Vagina (tissue), 2 donors: ENCODE data around the gene ID3. TPM values are rescaled to one million over a fixed set of nuclear protein-coding genes. Genes with fewer than 3 reads are reported as not detected.

Experiments
- DNase-seq, 2 donors: peaks; one replicate each; pipeline ENCODE4 v3.0.0-alpha.2; 2017; ENCODE audit errors: extremely low spot score in 2 of 2
- H3K27ac ChIP-seq: fragments of 200-600 bp; sonication (generic); one replicate; pipeline ENCODE4 v1.5.1; 2019
- H3K27me3 ChIP-seq: fragments of 200-600 bp; sonication (generic); one replicate; pipeline ENCODE4 v1.5.1; 2019
- H3K36me3 ChIP-seq, 2 donors: fragments of 200-600 bp; sonication (generic); one replicate each; pipeline ENCODE4 v1.5.1; 2017 to 2019
- H3K4me1 ChIP-seq: fragments of 200-600 bp; sonication (generic); one replicate; pipeline ENCODE4 v1.5.1; 2019
- H3K4me3 ChIP-seq, 2 donors: fragments of 200-600 bp; sonication (generic); 1 replicate in 1 of 2; 2 replicates in 1 of 2; pipeline ENCODE4 v1.5.1; 2016 to 2019
- H3K9me3 ChIP-seq: fragments of 200-600 bp; sonication (generic); one replicate; pipeline ENCODE4 v1.5.1; 2019
- CTCF ChIP-seq, 3 experiments: fragments of 450-650 bp in 2 of 3; fragments of 200-600 bp in 1 of 3; sonication (generic) in 1 of 3; IDR thresholded peaks; one replicate each; pipeline ENCODE4 v1.5.1; 2017 to 2019; ENCODE audit warnings: antibody characterized with exemption in 3 of 3, mild to moderate bottlenecking in 2 of 3, moderate library complexity in 2 of 3
- POLR2A ChIP-seq, 2 donors: fragments of 450-650 bp; IDR thresholded peaks; one replicate each; pipeline ENCODE4 v1.6.1; 2017; ENCODE audit warnings: antibody characterized with exemption in 2 of 2, mild to moderate bottlenecking in 2 of 2, moderate library complexity in 2 of 2
- POLR2AphosphoS5 ChIP-seq, 2 donors: sonication (generic); formaldehyde crosslinking; IDR thresholded peaks; one replicate each; pipeline ENCODE4 v1.9.0; 2017; ENCODE audit warnings: antibody characterized with exemption in 2 of 2, mild to moderate bottlenecking in 2 of 2, low read depth in 1 of 2; ENCODE audit not compliant: insufficient read depth in 1 of 2
- intact Hi-C: fragments of 100-400 bp; cut with DNase I; formaldehyde crosslinking; loops from one replicate; pipeline ENCODE4 v1.15.1; 2023
- total RNA-seq: library from RNA; depleted of rRNA; stranded (reverse); fragments of >200 nt; gene quantifications from one replicate; pipeline ENCODE4 v1.2.3, GENCODE V29; 2016

The ID3 gene
- total RNA-seq, 1 donor from 2014 or later: 358 TPM

- Histone ChIP-seq H3K4me3 (peak overlapping the region; percentile 50 to 70), H3K9me3 (no peaks in the 10 kb centered on the region), H3K36me3 (no peaks in the 10 kb centered on the region), H3K27me3 (no peaks in the 10 kb centered on the region), H3K27ac (peak overlapping the region; percentile 77), H3K4me1 (peaks cover 13% of the 10 kb centered on the region)
- TF ChIP-seq POLR2AphosphoS5 (IDR thresholded peaks at IDR 0.05; ENCODE audit: insufficient read depth in 1 of 2, low read depth in 1 of 2): no peak
- TF ChIP-seq POLR2A (IDR thresholded peaks at IDR 0.05): no peak
- TF ChIP-seq CTCF (IDR thresholded peaks at IDR 0.05): no peak
- no peak for DNase-seq
- intact Hi-C loops: no loop called here
Observed at GRCh38 chr1:23568608-23569383, 9.5 kb upstream of the ID3 start.

DNA sequence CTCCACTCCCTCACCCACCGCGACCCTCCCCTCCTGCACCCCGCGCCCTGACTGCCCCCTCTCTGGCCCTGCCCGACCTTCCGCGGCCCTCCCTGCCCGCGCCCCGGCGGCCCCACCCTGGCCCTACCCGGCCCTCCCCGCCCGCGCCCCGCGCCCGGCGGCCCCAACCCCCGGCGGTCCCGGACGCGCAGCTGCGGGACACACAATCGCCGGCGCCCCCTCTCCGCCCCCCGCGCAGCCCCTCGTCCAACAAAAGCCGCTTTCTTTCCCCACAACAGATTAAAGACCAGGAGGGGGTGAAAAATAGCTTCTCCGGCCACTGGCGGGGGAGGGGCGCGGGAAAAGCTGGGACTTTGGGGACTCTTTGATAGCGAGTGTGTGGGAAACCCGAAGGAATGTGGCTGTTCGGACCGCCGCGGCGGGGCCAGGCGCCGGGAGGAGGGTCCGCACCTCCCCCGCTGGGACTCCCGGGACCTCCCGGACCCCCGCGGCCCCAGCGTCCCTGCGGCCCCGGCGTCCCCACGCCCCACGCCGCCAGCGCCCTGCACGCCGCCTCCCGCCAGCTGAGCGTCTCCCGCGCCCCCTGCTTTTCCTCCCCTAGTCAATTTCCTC lies 8.8 kb upstream of the ID3 start:
- H3K9me3 ChIP-seq: no peaks in the 10 kb centered on the region
- peaks cover 15% of the 10 kb centered on the region for H3K4me1 ChIP-seq
- TF ChIP-seq CTCF (IDR thresholded peaks at IDR 0.05) (no peak), POLR2A (IDR thresholded peaks at IDR 0.05) (no peak), POLR2AphosphoS5 (IDR thresholded peaks at IDR 0.05; ENCODE audit: insufficient read depth in 1 of 2, low read depth in 1 of 2) (no peak)
- H3K27me3 ChIP-seq: no peaks in the 10 kb centered on the region
- no peaks in the 10 kb centered on the region for H3K36me3 ChIP-seq
- peak overlapping the region; percentile 77 for H3K27ac ChIP-seq
- peak overlapping the region; percentile 50 to 70 for H3K4me3 ChIP-seq
- DNase-seq: no peak
- intact Hi-C loops: no loop called here

- TF ChIP-seq POLR2A (IDR thresholded peaks at IDR 0.05) (no peak), POLR2AphosphoS5 (IDR thresholded peaks at IDR 0.05; ENCODE audit: insufficient read depth in 1 of 2, low read depth in 1 of 2) (no peak), CTCF (IDR thresholded peaks at IDR 0.05) (no peak)
- intact Hi-C loops: no loop called here
- no peak for DNase-seq
- H3K4me1 ChIP-seq: peaks cover 20% of the 10 kb centered on the region
- no peaks in the 10 kb centered on the region for H3K9me3 ChIP-seq
- H3K27me3 ChIP-seq: no peaks in the 10 kb centered on the region
- H3K27ac ChIP-seq: peak overlapping the region; percentile 77
- H3K36me3 ChIP-seq: no peaks in the 10 kb centered on the region
- H3K4me3 ChIP-seq: peak overlapping the region; percentile 50 to 70
Observed at GRCh38 chr1:23567629-23567995, 8.3 kb upstream of the ID3 start.

DNA sequence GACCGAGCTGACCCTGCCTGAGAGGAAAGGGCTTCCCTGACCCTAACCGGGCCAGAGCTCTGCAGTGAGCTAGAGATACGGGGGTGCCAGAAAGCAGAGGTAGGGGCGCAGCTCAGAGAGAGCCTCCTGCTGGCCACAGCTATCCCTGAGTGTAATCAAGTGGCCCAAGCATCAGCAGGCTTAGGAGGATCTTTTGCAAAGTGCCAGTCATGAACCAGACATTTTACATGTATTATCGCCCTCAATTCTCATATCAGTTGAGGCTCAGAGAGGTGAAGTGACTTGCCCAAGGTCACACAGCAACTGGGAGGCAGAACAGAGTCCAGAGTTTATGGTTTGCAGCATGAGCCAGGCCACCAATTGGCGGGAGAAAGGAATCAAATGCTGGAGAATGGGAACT lies 7.0 kb upstream of the ID3 start:
- TF ChIP-seq POLR2A (IDR thresholded peaks at IDR 0.05): no peak
- no peak for TF ChIP-seq CTCF (IDR thresholded peaks at IDR 0.05)
- TF ChIP-seq POLR2AphosphoS5 (IDR thresholded peaks at IDR 0.05; ENCODE audit: insufficient read depth in 1 of 2, low read depth in 1 of 2): no peak
- intact Hi-C loops: no loop called here
- H3K9me3 ChIP-seq: no peaks in the 10 kb centered on the region
- no peak for DNase-seq
- H3K4me3 ChIP-seq: no peak overlapping the region
- H3K27me3 ChIP-seq: no peaks in the 10 kb centered on the region
- no peak overlapping the region for H3K27ac ChIP-seq
- no peaks in the 10 kb centered on the region for H3K36me3 ChIP-seq
- peaks cover 29% of the 10 kb centered on the region for H3K4me1 ChIP-seq

DNA sequence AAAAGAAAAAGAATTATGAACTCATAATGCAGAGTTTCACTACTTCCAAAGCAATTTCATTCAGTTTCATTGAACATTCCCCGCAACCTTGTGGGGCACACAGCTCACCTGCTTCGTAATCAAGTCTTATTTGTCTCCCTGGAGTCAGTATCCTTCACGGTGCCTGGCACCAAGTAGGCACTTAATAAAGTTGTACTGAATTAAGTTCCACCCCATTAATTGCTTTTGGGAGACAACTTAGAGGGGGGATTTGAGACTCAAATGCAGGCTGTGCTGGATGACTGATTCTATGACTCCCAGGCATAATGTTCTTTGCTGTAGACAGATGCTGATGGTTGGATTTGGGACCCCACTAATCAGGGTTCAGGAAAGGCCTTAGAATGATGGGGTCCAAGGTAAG lies 6.5 kb upstream of the ID3 start:
- Histone ChIP-seq H3K27ac (no peak overlapping the region), H3K36me3 (no peaks in the 10 kb centered on the region), H3K9me3 (no peaks in the 10 kb centered on the region), H3K27me3 (no peaks in the 10 kb centered on the region), H3K4me1 (peaks cover 35% of the 10 kb centered on the region), H3K4me3 (no peak overlapping the region)
- TF ChIP-seq POLR2A (IDR thresholded peaks at IDR 0.05): no peak
- TF ChIP-seq POLR2AphosphoS5 (IDR thresholded peaks at IDR 0.05; ENCODE audit: insufficient read depth in 1 of 2, low read depth in 1 of 2): no peak
- TF ChIP-seq CTCF (IDR thresholded peaks at IDR 0.05): no peak
- DNase-seq: no peak
- intact Hi-C loops: no loop called here
